ENCODE results near the gene CYP46A1. TPM values are rescaled to one million over a fixed set of nuclear protein-coding genes. Genes with fewer than 3 reads are reported as not detected.
A peak's percentile ranks its signal among the peaks of the same experiment; 100 is the strongest.
"Not testable (repeated sequence)": the region's sequence is repeated elsewhere in the genome, so short reads cannot be mapped to it uniquely, and the experiment has no call there.

CYP46A1 gene
- total and polyA plus RNA-seq, 2 experiments from 2014 or later, result 0.22 to 0.29 TPM

DNA sequence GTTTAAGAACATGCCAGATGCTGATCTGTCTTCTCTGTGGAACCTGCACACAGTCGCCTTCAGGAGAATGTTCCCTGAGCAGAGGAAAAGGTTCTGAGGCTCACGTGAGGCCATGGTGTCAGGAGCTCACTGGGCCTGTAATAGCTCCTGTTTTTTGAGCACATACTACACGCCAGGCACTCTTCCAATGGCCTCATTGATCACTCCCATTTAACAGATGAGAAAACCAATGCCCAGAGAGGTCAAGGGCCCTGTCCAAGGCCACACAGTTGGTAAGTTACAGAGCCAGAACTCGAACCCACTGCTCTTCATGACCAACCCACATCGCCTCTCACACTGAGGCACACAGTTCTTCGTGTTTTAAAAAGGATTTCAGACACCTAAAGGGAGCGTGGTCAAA is 46.5 kb upstream of the CYP46A1 start:
- DNase-seq, result no peak
- H3F3A ChIP-seq (ENCODE audit: insufficient read depth), result no peaks in the 10 kb centered on the region
- in situ Hi-C loops (cut with MboI), result no loop called here
- no peaks in the 10 kb centered on the region for H3K27me3 ChIP-seq (replicated peaks; ENCODE audit: insufficient read depth)
- 71 to 74% methylated on average over 7 of the region's 7 CpGs for WGBS, 2 experiments (ENCODE audit: low coverage in 1 of 2, low lambda C conversion rate in 2 of 2, missing lambda C conversion rate in 2 of 2)
- H3K9me3 ChIP-seq (ENCODE audit: low read depth), result no peaks in the 10 kb centered on the region
- no peak overlapping the region for H3K4me3 ChIP-seq
- H2AFZ ChIP-seq, result no peak overlapping the region
- H3K9me2 ChIP-seq (ENCODE audit: insufficient read depth), result no peaks in the 10 kb centered on the region
- H4K20me1 ChIP-seq (ENCODE audit: insufficient read depth), result no peaks in the 10 kb centered on the region
- no peak for TF ChIP-seq EZH2 (IDR thresholded peaks at IDR 0.05; ENCODE audit: insufficient read depth, poor library complexity, severe bottlenecking)
- no peak for TF ChIP-seq EZH2phosphoT487 (IDR thresholded peaks at IDR 0.05; ENCODE audit: insufficient read depth, low read depth)
- H3K27ac ChIP-seq, result no peak overlapping the region
- no peak overlapping the region for H3K9ac ChIP-seq
- H3K4me1 ChIP-seq (ENCODE audit: insufficient read depth), result no peaks in the 10 kb centered on the region
- H3K4me2 ChIP-seq (ENCODE audit: unreplicated experiment), result no peak overlapping the region
- H3K79me2 ChIP-seq (ENCODE audit: insufficient read depth), result no peaks in the 10 kb centered on the region
- no peaks in the 10 kb centered on the region for H3K36me3 ChIP-seq (ENCODE audit: low read depth)

GRCh38 chr14:99642771-99643170 is 41.3 kb upstream of the CYP46A1 start:
- H3K27me3 ChIP-seq (replicated peaks; ENCODE audit: insufficient read depth); H3F3A ChIP-seq (ENCODE audit: insufficient read depth); H4K20me1 ChIP-seq (ENCODE audit: insufficient read depth); H3K79me2 ChIP-seq (ENCODE audit: insufficient read depth); H3K4me1 ChIP-seq (ENCODE audit: insufficient read depth); H3K9ac ChIP-seq; H3K9me3 ChIP-seq (ENCODE audit: low read depth); H3K4me2 ChIP-seq (ENCODE audit: unreplicated experiment); H2AFZ ChIP-seq; H3K27ac ChIP-seq; H3K36me3 ChIP-seq (ENCODE audit: low read depth); in situ Hi-C loops (cut with MboI); H3K9me2 ChIP-seq (ENCODE audit: insufficient read depth); H3K4me3 ChIP-seq: not testable (repeated sequence)
- peak; percentile 54 for DNase-seq
- WGBS, 2 experiments (ENCODE audit: low coverage in 1 of 2, low lambda C conversion rate in 2 of 2, missing lambda C conversion rate in 2 of 2), result 65 to 81% methylated on average over 5 of the region's 5 CpGs

DNA sequence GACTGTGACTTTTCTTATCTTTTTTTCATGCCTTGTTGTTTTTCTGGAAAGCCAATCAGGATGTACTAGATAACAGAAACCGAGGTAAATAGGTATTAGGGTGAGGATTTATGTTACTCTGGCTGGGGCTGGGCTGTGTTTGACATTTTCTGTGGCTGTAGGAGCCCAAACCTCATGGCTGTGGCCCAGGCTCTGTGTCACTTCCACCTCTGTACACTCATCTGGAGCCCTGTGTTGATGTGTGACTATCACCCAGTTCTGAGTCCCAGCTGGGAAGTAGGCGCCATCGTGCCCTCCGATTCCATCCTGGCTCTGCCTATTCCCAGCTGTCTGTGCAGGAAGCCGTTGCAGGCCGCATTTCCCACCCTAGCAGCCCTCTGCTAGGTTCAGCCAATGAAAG is 40.8 kb upstream of the CYP46A1 start:
- TF ChIP-seq EZH2 (IDR thresholded peaks at IDR 0.05; ENCODE audit: insufficient read depth, poor library complexity, severe bottlenecking), result no peak
- TF ChIP-seq EZH2phosphoT487 (IDR thresholded peaks at IDR 0.05; ENCODE audit: insufficient read depth, low read depth), result no peak
- no peaks in the 10 kb centered on the region for H3K9me3 ChIP-seq (ENCODE audit: low read depth)
- 78 to 82% methylated on average over 6 of the region's 6 CpGs for WGBS, 2 experiments (ENCODE audit: low coverage in 1 of 2, low lambda C conversion rate in 2 of 2, missing lambda C conversion rate in 2 of 2)
- no peaks in the 10 kb centered on the region for H3F3A ChIP-seq (ENCODE audit: insufficient read depth)
- in situ Hi-C loops (cut with MboI), result no loop called here
- H3K4me3 ChIP-seq, result no peak overlapping the region
- no peaks in the 10 kb centered on the region for H3K9me2 ChIP-seq (ENCODE audit: insufficient read depth)
- no peaks in the 10 kb centered on the region for H3K27me3 ChIP-seq (replicated peaks; ENCODE audit: insufficient read depth)
- H2AFZ ChIP-seq, result no peak overlapping the region
- H3K4me1 ChIP-seq (ENCODE audit: insufficient read depth), result no peaks in the 10 kb centered on the region
- peak; percentile 25 for DNase-seq
- no peaks in the 10 kb centered on the region for H3K36me3 ChIP-seq (ENCODE audit: low read depth)
- no peak overlapping the region for H3K4me2 ChIP-seq (ENCODE audit: unreplicated experiment)
- no peak overlapping the region for H3K9ac ChIP-seq
- no peaks in the 10 kb centered on the region for H4K20me1 ChIP-seq (ENCODE audit: insufficient read depth)
- H3K27ac ChIP-seq, result no peak overlapping the region
- H3K79me2 ChIP-seq (ENCODE audit: insufficient read depth), result no peaks in the 10 kb centered on the region

- Histone ChIP-seq H3K79me2 (ENCODE audit: insufficient read depth) (no peaks in the 10 kb centered on the region), H3K27me3 (replicated peaks; ENCODE audit: insufficient read depth) (no peaks in the 10 kb centered on the region), H3K9me2 (ENCODE audit: insufficient read depth) (no peaks in the 10 kb centered on the region), H3K27ac (no peak overlapping the region), H3K9me3 (ENCODE audit: low read depth) (no peaks in the 10 kb centered on the region), H3K9ac (no peak overlapping the region), H3K36me3 (ENCODE audit: low read depth) (no peaks in the 10 kb centered on the region), H3K4me3 (no peak overlapping the region), H3F3A (ENCODE audit: insufficient read depth) (no peaks in the 10 kb centered on the region), H3K4me2 (ENCODE audit: unreplicated experiment) (no peak overlapping the region), H3K4me1 (ENCODE audit: insufficient read depth) (peaks cover 1% of the 10 kb centered on the region), H4K20me1 (ENCODE audit: insufficient read depth) (no peaks in the 10 kb centered on the region), H2AFZ (no peak overlapping the region)
- 95% methylated on average over 7 to 11 of the region's 11 CpGs for WGBS, 2 experiments (ENCODE audit: low coverage in 1 of 2, low lambda C conversion rate in 2 of 2, missing lambda C conversion rate in 2 of 2)
- in situ Hi-C loops (cut with MboI), result no loop called here
- DNase-seq, result no peak
- TF ChIP-seq EZH2 (IDR thresholded peaks at IDR 0.05; ENCODE audit: insufficient read depth, poor library complexity, severe bottlenecking) (no peak), EZH2phosphoT487 (IDR thresholded peaks at IDR 0.05; ENCODE audit: insufficient read depth, low read depth) (no peak)
Observed at GRCh38 chr14:99644035-99644587, 40.0 kb upstream of the CYP46A1 start.

Measured in GM23248 (cell line).